Measurements from ENCODE around the gene SEZ6. TPM values are rescaled to one million over a fixed set of nuclear protein-coding genes. Genes with fewer than 3 reads are reported as not detected.

SEZ6 gene
- total RNA-seq, 1 experiment from 2014 or later = 2.6 TPM

GRCh38 chr17:29007860-29008455 is 2.1 kb upstream of the SEZ6 start:
- POLR2A ChIA-PET (ENCODE audit: low non-redundant PET) = no interaction called here
- BruUV-seq (replicated peaks) = no TSS peak
- no peaks in the 10 kb centered on the region for H3K9me3 ChIP-seq (ENCODE audit: low read depth, low read length, poor library complexity, severe bottlenecking)
- no peak overlapping the region for H3K4me3 ChIP-seq (ENCODE audit: low read depth, low read length, poor library complexity, severe bottlenecking)
- CTCF ChIA-PET = interaction anchor here (1.4 kb wide), 1 partner anchor 109 kb away, joined by 3 read pairs; no protein-coding TSS in a partner anchor
- H3K4me1 ChIP-seq (ENCODE audit: insufficient read depth, low read length, poor library complexity, severe bottlenecking) = peaks cover 5% of the 10 kb centered on the region
- H3K27me3 ChIP-seq (replicated peaks; ENCODE audit: insufficient read depth, low read depth, low read length, poor library complexity) = peaks cover 20% of the 10 kb centered on the region
- no peaks in the 10 kb centered on the region for H3K36me3 ChIP-seq (ENCODE audit: insufficient read depth, low read length, poor library complexity, severe bottlenecking)
- no peak overlapping the region for H3K27ac ChIP-seq (ENCODE audit: low read depth, low read length, poor library complexity, severe bottlenecking)
- DNase-seq (ENCODE audit: low spot score) = no peak
- intact Hi-C loops (cut with micrococcal nuclease; ENCODE audit: unreplicated experiment) = no loop called here
- TF ChIP-seq CTCF (conservative IDR thresholded peaks at IDR 0.05; ENCODE audit: low read depth, low read length) = no peak
- no peak for TF ChIP-seq EZH2 (IDR thresholded peaks at IDR 0.05; ENCODE audit: borderline replicate concordance, low read depth, low read length, poor library complexity, severe bottlenecking)

GRCh38 chr17:29007456-29007855 is 1.6 kb upstream of the SEZ6 start:
- ChIA-PET POLR2A (ENCODE audit: low non-redundant PET) (no interaction called here), CTCF (interaction anchor here (1.4 kb wide), 1 partner anchor 110 kb away, joined by 3 read pairs; no protein-coding TSS in a partner anchor)
- Histone ChIP-seq H3K27ac (ENCODE audit: low read depth, low read length, poor library complexity, severe bottlenecking) (no peak overlapping the region), H3K9me3 (ENCODE audit: low read depth, low read length, poor library complexity, severe bottlenecking) (no peaks in the 10 kb centered on the region), H3K27me3 (replicated peaks; ENCODE audit: insufficient read depth, low read depth, low read length, poor library complexity) (peaks cover 20% of the 10 kb centered on the region), H3K36me3 (ENCODE audit: insufficient read depth, low read length, poor library complexity, severe bottlenecking) (no peaks in the 10 kb centered on the region), H3K4me3 (ENCODE audit: low read depth, low read length, poor library complexity, severe bottlenecking) (no peak overlapping the region), H3K4me1 (ENCODE audit: insufficient read depth, low read length, poor library complexity, severe bottlenecking) (peaks cover 5% of the 10 kb centered on the region)
- TF ChIP-seq EZH2 (IDR thresholded peaks at IDR 0.05; ENCODE audit: borderline replicate concordance, low read depth, low read length, poor library complexity, severe bottlenecking) = no peak
- no peak for TF ChIP-seq CTCF (conservative IDR thresholded peaks at IDR 0.05; ENCODE audit: low read depth, low read length)
- BruUV-seq (replicated peaks) = no TSS peak
- intact Hi-C loops (cut with micrococcal nuclease; ENCODE audit: unreplicated experiment) = no loop called here
- no peak for DNase-seq (ENCODE audit: low spot score)

- H3K27ac ChIP-seq (ENCODE audit: low read depth, low read length, poor library complexity, severe bottlenecking) = no peak overlapping the region
- no peak for TF ChIP-seq CTCF (conservative IDR thresholded peaks at IDR 0.05; ENCODE audit: low read depth, low read length)
- TF ChIP-seq EZH2 (IDR thresholded peaks at IDR 0.05; ENCODE audit: borderline replicate concordance, low read depth, low read length, poor library complexity, severe bottlenecking) = no peak
- intact Hi-C loops (cut with micrococcal nuclease; ENCODE audit: unreplicated experiment) = no loop called here
- peaks cover 20% of the 10 kb centered on the region for H3K27me3 ChIP-seq (replicated peaks; ENCODE audit: insufficient read depth, low read depth, low read length, poor library complexity)
- DNase-seq (ENCODE audit: low spot score) = no peak
- H3K4me3 ChIP-seq (ENCODE audit: low read depth, low read length, poor library complexity, severe bottlenecking) = no peak overlapping the region
- POLR2A ChIA-PET (ENCODE audit: low non-redundant PET) = no interaction called here
- no peaks in the 10 kb centered on the region for H3K9me3 ChIP-seq (ENCODE audit: low read depth, low read length, poor library complexity, severe bottlenecking)
- CTCF ChIA-PET = no interaction called here
- no peaks in the 10 kb centered on the region for H3K36me3 ChIP-seq (ENCODE audit: insufficient read depth, low read length, poor library complexity, severe bottlenecking)
- H3K4me1 ChIP-seq (ENCODE audit: insufficient read depth, low read length, poor library complexity, severe bottlenecking) = peaks cover 5% of the 10 kb centered on the region
- BruUV-seq (replicated peaks) = no TSS peak
Observed at GRCh38 chr17:29004081-29004692, 1.6 kb downstream of the SEZ6 start.
